ENCODE measurements around the gene YBX2.
A peak's percentile ranks its signal among the peaks of the same experiment; 100 is the strongest.

The YBX2 gene

GRCh38 chr17:7263801-7264078 lies 30.7 kb downstream of the YBX2 start:
- H2BK5ac ChIP-seq (ENCODE audit: low read depth, low read length, poor library complexity, severe bottlenecking): no peak overlapping the region
- 63% methylated on average over 4 of the region's 4 CpGs for WGBS
- no peaks in the 10 kb centered on the region for H3K9me3 ChIP-seq (ENCODE audit: control insufficient read depth, low read length)
- no peaks in the 10 kb centered on the region for H3K79me1 ChIP-seq (replicated peaks; ENCODE audit: low read length, poor library complexity, severe bottlenecking)
- H3K18ac ChIP-seq (ENCODE audit: low read depth in 1 of 2, low read length in 2 of 2): no peak overlapping the region
- H3K23ac ChIP-seq (ENCODE audit: low read length in 2 of 2): no peak overlapping the region
- H3K4me2 ChIP-seq (ENCODE audit: low read length, poor library complexity, severe bottlenecking): no peak overlapping the region
- H2BK120ac ChIP-seq (ENCODE audit: low read depth, low read length): no peak overlapping the region
- H4K8ac ChIP-seq (ENCODE audit: low read length): peak overlapping the region; percentile 71
- H2BK15ac ChIP-seq (ENCODE audit: low read depth, poor library complexity, severe bottlenecking): peak overlapping the region; percentile 12
- no peak for DNase-seq
- no peak overlapping the region for H3K9ac ChIP-seq (ENCODE audit: low read length)
- H2BK12ac ChIP-seq (ENCODE audit: low read length in 2 of 2): no peak overlapping the region
- peaks cover 26% of the 10 kb centered on the region for H3K4me1 ChIP-seq (ENCODE audit: control insufficient read depth, insufficient read depth, low read depth, low read length)
- H3K14ac ChIP-seq (ENCODE audit: low read length in 2 of 2): no peak overlapping the region
- H3K36me3 ChIP-seq (ENCODE audit: control insufficient read depth in 1 of 2, insufficient read depth in 2 of 2, low read depth in 1 of 2, low read length in 2 of 2): peaks cover 9 to 14% of the 10 kb centered on the region in 2 experiments
- H2AK5ac ChIP-seq (ENCODE audit: low read length, severe bottlenecking): no peak overlapping the region
- no peak overlapping the region for H3K4ac ChIP-seq (ENCODE audit: low read depth in 1 of 2, low read length in 2 of 2)
- H3K27ac ChIP-seq (ENCODE audit: low read length, poor library complexity, severe bottlenecking): no peak overlapping the region
- H2AFZ ChIP-seq (ENCODE audit: low read depth, low read length): no peak overlapping the region
- no peak overlapping the region for H3K4me3 ChIP-seq (ENCODE audit: insufficient read depth in 1 of 2, low read depth in 1 of 2, low read length in 2 of 2)
- H4K91ac ChIP-seq (ENCODE audit: low read length): no peak overlapping the region
- peaks cover 13 to 21% of the 10 kb centered on the region in 2 experiments for H3K27me3 ChIP-seq (ENCODE audit: control insufficient read depth in 1 of 2, insufficient read depth in 1 of 2, low read length in 2 of 2)

GRCh38 chr17:7262935-7263800 lies 31.3 kb downstream of the YBX2 start:
- Histone ChIP-seq H3K4me2 (ENCODE audit: low read length, poor library complexity, severe bottlenecking) (no peak overlapping the region), H4K91ac (ENCODE audit: low read length) (peak overlapping the region; percentile 29), H2AFZ (ENCODE audit: low read depth, low read length) (peak overlapping the region; percentile 16), H3K79me1 (replicated peaks; ENCODE audit: low read length, poor library complexity, severe bottlenecking) (no peaks in the 10 kb centered on the region), H3K27me3 (ENCODE audit: control insufficient read depth in 1 of 2, insufficient read depth in 1 of 2, low read length in 2 of 2) (peaks cover 13 to 21% of the 10 kb centered on the region in 2 experiments), H2BK12ac (ENCODE audit: low read length in 2 of 2) (peak overlapping the region in 1 of 2 experiments; percentile 57), H2AK5ac (ENCODE audit: low read length, severe bottlenecking) (no peak overlapping the region), H3K9ac (ENCODE audit: low read length) (no peak overlapping the region), H3K27ac (ENCODE audit: low read length, poor library complexity, severe bottlenecking) (no peak overlapping the region), H2BK120ac (ENCODE audit: low read depth, low read length) (no peak overlapping the region), H3K4me3 (ENCODE audit: insufficient read depth in 1 of 2, low read depth in 1 of 2, low read length in 2 of 2) (peak overlapping the region in 1 of 2 experiments; percentile 32), H3K4me1 (ENCODE audit: control insufficient read depth, insufficient read depth, low read depth, low read length) (peaks cover 26% of the 10 kb centered on the region), H4K8ac (ENCODE audit: low read length) (peak overlapping the region; percentile 71), H3K36me3 (ENCODE audit: control insufficient read depth in 1 of 2, insufficient read depth in 2 of 2, low read depth in 1 of 2, low read length in 2 of 2) (peaks cover 14 to 17% of the 10 kb centered on the region in 2 experiments), H3K18ac (ENCODE audit: low read depth in 1 of 2, low read length in 2 of 2) (peak overlapping the region; percentile 13 to 71), H3K14ac (ENCODE audit: low read length in 2 of 2) (no peak overlapping the region), H2BK15ac (ENCODE audit: low read depth, poor library complexity, severe bottlenecking) (peak overlapping the region; percentile 83), H3K9me3 (ENCODE audit: control insufficient read depth, low read length) (no peaks in the 10 kb centered on the region), H3K4ac (ENCODE audit: low read depth in 1 of 2, low read length in 2 of 2) (no peak overlapping the region), H3K23ac (ENCODE audit: low read length in 2 of 2) (no peak overlapping the region), H2BK5ac (ENCODE audit: low read depth, low read length, poor library complexity, severe bottlenecking) (no peak overlapping the region)
- 16% methylated on average over 25 of the region's 26 CpGs for WGBS
- no peak for DNase-seq

GRCh38 chr17:7262192-7262934 lies 32.1 kb downstream of the YBX2 start, which contains the start of gene CLDN7:
Gene CLDN7, minus strand, starts transcription at chr17:7262478. Its CDS starts 435 bp downstream, at chr17:7262043.
- peak within 1 kb of the TSS; percentile 98 for H4K8ac ChIP-seq (ENCODE audit: low read length)
- H3K4me3 ChIP-seq (ENCODE audit: insufficient read depth in 1 of 2, low read depth in 1 of 2, low read length in 2 of 2): peak within 1 kb of the TSS; percentile 56 to 68
- peak within 1 kb of the TSS; percentile 54 to 73 for H3K4ac ChIP-seq (ENCODE audit: low read depth in 1 of 2, low read length in 2 of 2)
- no peak within 1 kb of the TSS for H3K27ac ChIP-seq (ENCODE audit: low read length, poor library complexity, severe bottlenecking)
- no peaks in the 10 kb centered on the region for H3K79me1 ChIP-seq (replicated peaks; ENCODE audit: low read length, poor library complexity, severe bottlenecking)
- 8% methylated on average over 60 of the region's 64 CpGs for whole genome bisulfite sequencing
- peak within 1 kb of the TSS in 1 of 2 experiments; percentile 2 for H3K14ac ChIP-seq (ENCODE audit: low read length in 2 of 2)
- peak within 1 kb of the TSS; percentile 86 for H3K4me2 ChIP-seq (ENCODE audit: low read length, poor library complexity, severe bottlenecking)
- peak within 1 kb of the TSS in 1 of 2 experiments; percentile 91 for H3K23ac ChIP-seq (ENCODE audit: low read length in 2 of 2)
- H2BK5ac ChIP-seq (ENCODE audit: low read depth, low read length, poor library complexity, severe bottlenecking): no peak within 1 kb of the TSS
- peak within 1 kb of the TSS; percentile 72 for H3K9ac ChIP-seq (ENCODE audit: low read length)
- peaks cover 21% of the 10 kb centered on the region in 2 experiments for H3K36me3 ChIP-seq (ENCODE audit: control insufficient read depth in 1 of 2, insufficient read depth in 2 of 2, low read depth in 1 of 2, low read length in 2 of 2)
- no peak for DNase-seq
- peak within 1 kb of the TSS; percentile 80 for H4K91ac ChIP-seq (ENCODE audit: low read length)
- H2BK15ac ChIP-seq (ENCODE audit: low read depth, poor library complexity, severe bottlenecking): peak within 1 kb of the TSS; percentile 83
- peak within 1 kb of the TSS; percentile 71 to 94 for H3K18ac ChIP-seq (ENCODE audit: low read depth in 1 of 2, low read length in 2 of 2)
- no peaks in the 10 kb centered on the region for H3K9me3 ChIP-seq (ENCODE audit: control insufficient read depth, low read length)
- H2AFZ ChIP-seq (ENCODE audit: low read depth, low read length): peak within 1 kb of the TSS; percentile 78
- peaks cover 13 to 21% of the 10 kb centered on the region in 2 experiments for H3K27me3 ChIP-seq (ENCODE audit: control insufficient read depth in 1 of 2, insufficient read depth in 1 of 2, low read length in 2 of 2)
- peak within 1 kb of the TSS in 1 of 2 experiments; percentile 57 for H2BK12ac ChIP-seq (ENCODE audit: low read length in 2 of 2)
- peaks cover 26% of the 10 kb centered on the region for H3K4me1 ChIP-seq (ENCODE audit: control insufficient read depth, insufficient read depth, low read depth, low read length)
- peak within 1 kb of the TSS; percentile 43 for H2BK120ac ChIP-seq (ENCODE audit: low read depth, low read length)
- no peak within 1 kb of the TSS for H2AK5ac ChIP-seq (ENCODE audit: low read length, severe bottlenecking)

Data from mesenchymal stem cell (in vitro differentiated cells and primary cell).